GM19395 (cell line): ENCODE data around the gene GABBR2.

Experiments
- ATAC-seq: cut with Tn5 transposase; IDR thresholded peaks from one replicate; pipeline ENCODE4 v1.9.1; 2021; ENCODE audit warnings: mild to moderate bottlenecking, moderate library complexity; ENCODE audit not compliant: unreplicated experiment

The GABBR2 gene

DNA sequence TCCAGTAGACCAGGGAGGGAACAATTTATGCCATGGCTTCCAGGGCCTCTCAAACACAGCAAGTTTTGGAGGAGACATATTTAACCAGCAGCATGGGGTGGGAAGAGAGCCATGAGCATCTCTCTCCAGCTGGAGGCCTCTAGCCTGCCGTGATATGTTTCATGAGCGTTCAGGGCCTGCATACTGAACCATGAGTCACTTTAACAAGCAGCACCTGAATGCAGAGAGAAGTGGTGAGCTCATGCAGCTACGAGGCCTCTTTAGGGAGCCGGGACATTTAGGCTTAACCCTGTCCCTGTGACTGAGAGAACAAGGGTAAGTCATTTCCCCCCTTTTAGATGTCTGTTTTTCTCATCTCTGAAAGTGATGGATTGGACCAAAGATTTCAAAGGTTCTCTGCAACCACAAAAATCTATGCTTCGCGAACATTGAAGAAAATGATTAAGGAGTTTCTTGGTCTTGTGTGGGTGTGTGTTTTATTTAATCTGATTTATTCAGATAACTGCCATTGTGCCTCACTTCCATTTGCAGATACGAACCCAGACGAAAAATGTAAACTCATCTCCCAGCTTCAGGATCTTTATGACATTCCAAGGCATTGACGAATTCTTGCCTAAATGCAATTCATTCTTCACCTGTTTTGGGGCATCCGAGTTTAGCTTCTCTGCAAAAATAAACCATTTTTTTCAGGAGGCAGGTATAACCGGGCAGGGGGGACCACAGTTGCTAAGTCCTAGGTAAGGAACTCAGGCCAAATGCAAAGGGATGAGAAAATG lies 157.0 kb downstream of the GABBR2 start:
- ATAC-seq: no peak

DNA sequence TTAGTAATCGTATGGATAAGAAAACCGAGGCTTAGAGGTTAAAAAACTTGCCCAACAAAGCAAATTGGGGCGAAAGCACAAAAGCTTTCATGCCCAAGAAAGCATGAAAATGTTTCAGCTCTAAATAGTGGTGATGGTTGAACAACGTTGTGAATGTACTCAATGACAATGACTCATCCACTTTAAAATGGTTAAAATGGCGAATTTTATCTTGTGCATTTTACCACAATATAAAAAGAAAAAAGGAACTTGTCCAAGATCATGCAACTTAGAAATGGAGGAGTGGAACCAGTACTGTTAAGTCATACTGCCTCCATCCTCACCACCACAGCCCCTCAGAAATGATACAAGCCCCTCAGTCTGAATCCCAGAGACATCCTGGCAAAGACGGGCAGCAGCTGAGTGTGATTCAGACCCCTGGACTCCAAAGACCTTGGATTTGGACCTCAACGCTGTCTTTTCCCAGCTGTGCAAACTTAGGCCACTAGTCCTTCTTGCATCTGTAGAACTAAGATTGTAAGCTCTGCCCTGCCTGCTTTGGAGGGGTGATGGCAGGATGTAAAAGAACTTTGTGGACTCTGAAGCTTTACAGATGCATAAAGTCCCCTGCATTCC lies 158.4 kb downstream of the GABBR2 start:
- ATAC-seq: no peak

DNA sequence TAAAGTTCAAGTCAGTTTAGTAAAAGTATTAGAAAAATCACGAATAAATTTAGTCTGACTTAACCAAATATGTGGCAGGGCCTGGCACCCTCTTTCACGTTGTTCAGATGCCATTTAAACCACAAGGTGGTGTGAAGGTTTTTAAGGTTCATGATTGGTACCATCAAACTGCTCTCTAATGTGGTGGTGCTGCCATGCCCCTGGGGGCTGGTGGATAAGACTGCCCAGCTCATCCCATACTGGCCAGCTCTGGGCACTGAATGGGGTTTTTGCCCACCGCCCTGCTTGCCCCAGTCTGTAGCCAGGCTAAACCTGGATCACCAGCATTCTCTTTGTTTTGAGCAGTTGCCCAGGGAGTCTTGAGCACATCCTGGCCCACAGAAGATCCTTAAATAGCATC lies 159.3 kb downstream of the GABBR2 start:
- ATAC-seq: no peak

DNA sequence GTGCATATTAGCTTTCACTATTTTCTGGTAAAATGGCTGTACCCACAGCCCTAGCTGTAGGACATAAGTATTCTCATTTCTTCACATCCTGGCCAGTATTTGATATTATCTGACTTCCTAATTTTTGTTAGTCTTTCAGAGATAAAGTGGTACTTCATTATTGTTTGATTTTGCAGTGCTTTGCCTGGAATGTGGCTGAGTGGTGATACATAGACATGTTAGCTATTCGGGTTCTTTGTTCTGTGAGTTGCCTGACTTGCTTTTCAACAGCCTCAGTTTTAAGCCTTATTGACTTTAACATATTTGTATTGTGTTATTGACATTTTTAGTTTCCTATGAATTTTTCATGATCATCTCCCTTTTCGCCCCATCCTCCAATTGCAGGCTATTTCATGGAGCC lies 161.1 kb downstream of the GABBR2 start:
- no peak for ATAC-seq

DNA sequence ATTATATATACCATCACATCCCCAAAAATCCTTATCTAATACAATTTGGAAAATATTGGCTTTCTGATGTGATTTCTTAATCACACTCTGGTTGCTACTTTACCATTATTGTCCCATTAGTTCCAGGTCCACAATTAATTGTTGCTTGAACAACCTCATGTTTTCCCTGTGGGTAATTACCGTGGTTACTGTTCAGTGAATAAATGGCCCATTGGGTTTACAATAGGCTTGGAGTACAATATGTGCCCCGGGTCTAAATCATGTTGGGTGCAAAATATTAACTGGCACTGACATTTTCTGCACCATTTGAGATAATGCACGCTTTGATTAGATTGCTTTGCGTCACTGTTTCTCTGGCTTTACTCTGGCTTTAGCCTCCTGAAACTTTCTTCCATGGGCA lies 163.7 kb downstream of the GABBR2 start:
- no peak for ATAC-seq

DNA sequence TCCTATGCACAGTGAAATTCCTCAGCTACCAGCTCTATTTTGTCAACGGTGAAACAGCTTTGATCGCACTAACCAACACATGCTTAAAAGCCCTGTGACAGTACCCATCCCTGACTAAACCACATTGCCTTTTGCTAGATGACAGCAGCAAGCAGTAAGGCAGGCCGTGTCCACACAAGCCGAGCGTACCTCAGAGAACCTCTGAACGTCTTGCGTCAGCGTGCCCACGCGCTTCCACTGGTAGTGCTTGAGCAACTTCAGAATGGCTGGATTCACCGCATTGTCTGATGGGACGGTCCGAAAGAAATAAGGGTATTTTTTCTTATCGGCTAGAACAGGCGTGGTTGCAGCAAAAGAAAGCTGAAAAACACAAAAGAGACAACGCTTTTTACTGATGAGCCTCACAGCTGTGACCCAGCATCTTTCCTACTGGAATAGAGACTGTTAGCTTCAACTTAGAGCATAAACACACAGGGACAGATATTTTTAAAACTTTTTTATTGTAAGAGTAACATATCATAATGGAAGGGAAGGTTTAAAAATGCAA lies 167.0 kb downstream of the GABBR2 start:
- no peak for ATAC-seq

DNA sequence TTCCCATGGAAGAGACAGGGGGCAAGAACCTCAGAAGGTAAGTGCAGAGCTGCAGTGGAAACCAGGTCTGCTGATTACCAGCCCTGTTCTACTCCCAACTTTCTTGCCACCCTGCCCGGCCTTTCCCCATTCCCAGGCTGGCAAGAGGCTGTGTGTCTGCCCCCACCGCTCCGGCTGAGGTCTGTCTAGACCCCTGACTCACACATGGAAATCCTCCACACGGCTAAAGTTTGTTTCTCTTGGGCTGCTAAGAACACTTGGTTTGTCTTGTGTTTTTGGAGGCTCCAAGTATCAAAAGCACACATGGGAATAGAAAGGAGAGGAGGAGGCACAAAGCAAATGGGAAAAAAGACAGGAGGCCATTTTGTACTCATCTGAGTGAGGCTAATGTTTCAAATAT lies 168.3 kb downstream of the GABBR2 start:
- no peak for ATAC-seq

DNA sequence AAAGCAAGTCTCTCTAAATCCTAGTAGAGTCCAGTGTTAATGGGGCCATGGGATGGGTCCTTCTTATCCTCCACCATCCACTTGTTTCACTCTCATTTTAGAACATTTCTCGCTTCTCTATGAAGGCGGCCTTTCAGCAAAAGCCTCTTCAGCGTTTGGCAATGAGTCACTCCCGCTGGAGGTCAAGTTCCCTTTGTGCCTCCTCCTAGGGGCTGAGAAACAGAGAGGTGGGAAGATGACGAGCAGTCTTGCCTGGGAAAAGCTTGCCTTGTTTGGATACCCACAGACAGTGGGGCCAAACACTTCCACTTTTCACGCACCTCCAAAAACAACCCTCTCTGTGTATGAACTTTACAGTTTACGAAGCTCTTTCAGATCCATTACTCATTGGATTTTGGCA lies 168.8 kb downstream of the GABBR2 start:
- ATAC-seq: no peak

DNA sequence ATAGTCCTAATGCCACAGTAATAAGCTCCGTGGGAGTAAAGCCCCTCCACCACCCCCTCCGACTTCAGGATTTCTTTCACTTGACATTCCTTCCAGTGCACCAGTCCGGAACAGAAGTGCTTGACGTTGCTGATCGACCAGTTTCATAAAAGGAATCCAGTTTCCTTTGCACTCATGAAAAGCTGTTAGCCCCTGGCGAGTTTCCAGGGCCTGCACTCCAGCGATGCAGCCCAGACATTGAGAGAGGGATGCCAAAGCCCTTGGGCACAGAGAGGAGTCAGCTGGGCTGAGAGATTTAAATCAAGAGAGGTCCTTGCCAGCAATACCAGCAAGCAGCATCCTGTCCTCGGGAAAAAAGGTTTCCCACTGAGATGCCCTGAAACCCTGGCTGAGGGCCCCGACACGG lies 170.1 kb downstream of the GABBR2 start:
- ATAC-seq: no peak

DNA sequence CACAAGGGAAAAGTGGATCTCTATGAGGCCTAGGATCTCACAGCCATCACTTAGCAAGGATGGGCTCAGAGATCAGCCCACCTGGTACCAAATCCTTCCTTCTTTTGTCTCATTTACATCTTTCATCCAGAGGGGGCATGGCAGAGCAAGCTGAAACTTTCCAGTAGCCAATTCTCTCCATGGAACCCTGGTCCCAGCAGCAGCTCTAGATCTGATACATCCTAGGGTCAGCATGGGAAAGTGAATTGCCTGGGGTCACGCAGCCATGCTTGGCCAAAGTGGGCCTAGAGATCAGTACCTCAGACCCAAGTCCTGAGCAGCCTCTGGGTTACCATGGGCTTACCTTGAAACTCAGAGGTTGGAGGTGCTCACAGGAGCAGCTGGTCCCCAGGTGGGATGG lies 170.5 kb downstream of the GABBR2 start:
- ATAC-seq: no peak

DNA sequence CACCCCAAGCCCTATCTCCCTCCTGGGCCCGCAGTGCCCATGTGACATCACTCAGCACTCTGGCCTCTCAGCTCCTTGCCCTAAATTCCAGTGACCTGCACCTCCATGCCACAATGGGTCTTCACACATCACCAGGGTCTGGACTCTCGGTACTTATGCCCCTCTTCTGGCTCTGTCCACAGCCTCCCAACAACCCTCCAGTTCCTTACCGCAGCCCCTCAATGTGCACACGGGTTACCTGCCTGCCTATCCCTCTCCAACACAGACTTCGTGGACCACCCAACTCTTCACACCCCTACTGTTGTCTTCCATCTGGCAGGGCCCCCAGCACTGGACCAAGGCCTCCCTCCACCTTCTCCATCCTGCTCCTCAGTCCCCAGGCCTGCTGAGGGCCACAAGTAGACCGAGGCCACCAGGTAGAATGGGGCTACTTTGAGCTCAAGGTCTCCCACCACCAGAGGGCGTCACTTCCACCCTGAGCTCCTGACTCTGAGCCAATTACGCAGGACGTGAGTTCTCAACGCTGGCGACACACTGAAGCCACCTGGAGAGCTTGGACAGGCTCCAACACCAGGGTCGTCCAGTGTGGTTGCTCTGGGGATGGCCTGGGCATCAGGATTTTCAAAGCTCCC lies 172.1 kb downstream of the GABBR2 start:
- ATAC-seq: no peak

DNA sequence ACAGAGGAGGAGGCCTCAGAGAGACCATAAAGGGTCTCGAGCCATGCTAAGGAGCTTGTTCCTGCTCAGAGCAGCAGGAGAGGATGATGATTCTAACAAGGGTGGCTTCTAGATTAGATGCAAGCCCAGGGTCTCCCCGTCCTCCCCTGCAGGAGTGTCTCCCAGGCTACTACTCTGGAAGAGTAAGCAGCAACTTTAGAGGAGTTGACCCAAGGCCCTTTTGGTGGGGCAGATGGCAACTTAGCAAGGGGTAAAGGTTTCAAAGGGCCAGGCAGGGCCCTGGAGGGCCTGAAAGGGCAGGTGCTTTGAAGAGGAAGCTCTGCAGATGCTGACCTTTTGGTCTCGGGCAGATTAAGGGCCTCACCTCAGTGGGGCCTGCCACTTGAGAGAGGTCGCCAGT lies 174.9 kb downstream of the GABBR2 start:
- ATAC-seq: no peak

DNA sequence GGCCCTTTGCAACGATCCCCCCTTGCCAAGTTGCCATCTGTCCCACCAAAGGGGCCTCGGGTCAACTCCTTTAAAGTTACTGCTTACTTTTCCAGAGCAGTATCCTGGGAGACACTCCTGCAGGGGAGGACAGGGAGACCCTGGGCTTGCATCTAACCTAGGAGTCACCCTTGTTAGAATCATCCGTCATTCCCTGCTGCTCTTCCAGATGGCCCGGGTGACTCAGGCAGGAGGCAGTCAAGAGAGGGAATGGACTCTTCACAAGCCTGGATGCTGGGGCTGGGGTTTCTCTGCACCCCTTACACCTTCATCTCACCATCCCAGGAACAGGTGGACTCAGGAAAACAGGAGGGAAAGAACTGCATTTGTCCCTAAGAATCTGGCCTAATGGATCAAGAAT lies 175.6 kb downstream of the GABBR2 start:
- no peak for ATAC-seq

DNA sequence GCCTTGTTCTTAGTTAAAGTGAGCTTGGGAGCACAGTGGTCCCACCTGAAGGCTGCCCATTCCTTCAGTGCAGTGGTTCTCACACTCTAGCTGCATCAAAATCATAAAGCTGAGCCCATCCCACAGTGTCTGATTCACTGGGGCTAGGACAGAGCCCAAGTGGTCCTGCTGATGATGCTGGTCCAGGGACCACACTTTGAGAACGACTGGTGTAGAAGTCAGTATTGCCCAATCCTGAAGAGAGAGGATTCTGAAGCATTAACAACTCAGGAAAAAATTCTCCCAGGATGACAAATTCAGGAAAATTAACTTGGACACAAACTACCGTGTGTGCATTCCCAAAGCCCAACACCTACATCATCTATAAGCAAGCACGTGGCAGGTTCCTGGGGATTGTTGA lies 176.2 kb downstream of the GABBR2 start:
- ATAC-seq: no peak

DNA sequence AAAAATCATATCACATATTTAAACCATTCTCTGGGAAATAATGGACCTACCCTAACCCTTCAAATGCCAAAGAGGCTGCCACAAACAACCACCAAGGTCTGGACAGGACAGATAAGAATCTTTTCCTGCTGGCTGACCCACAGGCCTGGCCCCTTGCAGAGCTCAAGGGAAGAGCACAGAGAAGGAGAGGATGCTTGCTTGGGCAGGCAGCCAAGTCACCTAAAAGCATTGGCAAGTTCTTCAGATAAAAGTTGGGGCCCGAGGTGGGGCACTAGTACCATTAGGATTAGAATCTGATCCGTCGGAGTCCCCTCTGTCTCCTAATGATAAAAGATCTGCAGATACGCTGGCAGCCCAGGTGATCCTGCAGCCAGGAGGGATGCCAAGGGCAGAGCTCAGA lies 176.6 kb downstream of the GABBR2 start:
- no peak for ATAC-seq

DNA sequence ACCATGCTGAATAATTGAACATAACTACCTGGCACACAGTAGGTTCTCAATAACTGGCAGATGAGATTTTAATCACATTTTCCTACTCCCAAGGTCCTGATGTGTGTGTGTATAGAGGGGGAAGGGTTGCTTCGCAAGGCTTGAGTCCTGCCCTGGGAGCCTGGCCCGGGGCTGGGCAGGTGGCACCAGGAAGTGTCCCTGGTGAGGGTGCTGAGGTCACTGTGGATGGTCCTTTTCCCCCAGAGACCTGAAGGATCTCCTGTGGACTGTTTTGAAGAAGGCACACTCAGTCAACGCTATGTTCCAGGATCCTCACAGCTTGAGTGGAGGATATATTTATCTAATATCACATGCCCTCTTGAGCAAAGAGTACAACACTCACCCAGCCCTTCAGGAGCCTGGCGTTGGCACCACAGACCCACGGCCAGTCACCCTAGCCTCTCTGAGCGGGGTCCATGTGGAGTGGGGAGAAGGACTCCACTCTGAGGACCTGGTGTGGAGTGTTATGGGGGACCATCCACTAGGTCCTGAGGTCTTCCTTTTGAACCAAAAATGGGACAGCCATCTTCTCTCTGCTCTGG lies 177.8 kb downstream of the GABBR2 start:
- ATAC-seq: no peak

DNA sequence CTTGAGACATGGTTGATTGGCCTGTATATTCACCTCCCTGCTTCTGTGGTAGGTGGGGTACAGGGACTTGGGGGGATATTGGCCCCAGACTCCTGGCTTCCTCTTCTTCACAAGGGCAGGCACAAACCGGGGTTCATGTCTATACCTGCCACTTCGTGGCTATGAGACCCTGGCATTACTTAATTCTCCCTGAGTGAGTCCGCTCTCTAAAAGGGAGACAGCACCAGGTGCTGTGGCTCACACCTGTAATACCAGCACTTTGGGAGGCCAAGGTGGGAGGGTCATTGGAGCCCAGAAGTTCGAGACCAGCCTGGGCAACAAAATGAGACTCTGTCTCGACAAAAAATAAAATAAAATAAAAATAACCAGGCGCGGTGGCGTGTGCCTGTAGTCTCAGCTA lies 178.5 kb downstream of the GABBR2 start:
- ATAC-seq: no peak

DNA sequence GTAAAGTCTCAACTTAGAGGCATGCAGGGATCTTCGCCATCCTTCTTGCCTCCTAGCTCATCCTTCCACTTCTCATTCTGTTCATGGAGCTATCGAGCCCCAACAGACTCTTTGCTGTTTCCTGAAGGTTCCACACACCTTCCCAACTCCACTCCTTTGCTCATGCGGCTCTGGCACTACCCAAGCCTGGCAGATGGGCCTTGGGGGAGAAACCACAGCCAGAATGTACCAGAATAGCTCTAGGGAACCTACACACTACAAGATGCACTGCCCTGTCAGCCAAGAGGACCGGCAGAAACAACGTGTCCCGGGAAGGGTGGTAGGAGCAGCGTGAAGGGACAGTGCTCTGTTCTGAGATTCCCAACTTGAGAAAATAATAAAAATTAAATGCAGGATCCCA lies 178.9 kb downstream of the GABBR2 start:
- ATAC-seq: no peak

DNA sequence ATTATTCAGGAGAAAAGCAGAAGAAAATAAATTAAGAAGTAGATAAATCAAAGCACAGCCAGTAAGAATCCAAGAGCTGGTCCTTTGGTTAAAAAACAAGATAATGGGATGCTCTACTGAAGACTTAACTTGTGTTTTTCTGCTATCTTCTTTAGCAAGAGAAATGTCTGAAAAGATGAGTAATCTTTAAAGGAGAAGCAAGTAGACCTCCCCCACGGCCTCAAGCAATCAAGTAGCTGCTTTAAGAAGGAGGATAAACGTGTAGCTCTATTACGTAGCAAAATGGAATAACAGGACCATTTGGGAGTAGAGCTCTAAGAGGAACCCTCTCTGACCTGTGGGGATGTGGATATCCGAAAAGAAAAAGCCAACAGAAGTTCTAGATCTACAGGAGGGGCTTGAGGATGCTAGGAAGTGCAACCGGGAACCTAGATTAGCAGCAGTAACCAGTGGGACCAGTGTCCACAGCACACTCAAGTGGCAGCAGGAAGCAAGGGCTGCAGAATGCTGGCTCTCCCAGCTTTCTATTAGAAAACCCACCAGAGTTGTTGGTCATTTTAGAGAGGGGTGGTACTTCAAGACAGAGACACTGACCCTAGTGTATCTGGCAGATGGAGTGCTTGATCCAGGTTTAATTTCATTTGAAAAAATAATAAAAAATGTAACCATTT lies 185.4 kb downstream of the GABBR2 start:
- no peak for ATAC-seq

DNA sequence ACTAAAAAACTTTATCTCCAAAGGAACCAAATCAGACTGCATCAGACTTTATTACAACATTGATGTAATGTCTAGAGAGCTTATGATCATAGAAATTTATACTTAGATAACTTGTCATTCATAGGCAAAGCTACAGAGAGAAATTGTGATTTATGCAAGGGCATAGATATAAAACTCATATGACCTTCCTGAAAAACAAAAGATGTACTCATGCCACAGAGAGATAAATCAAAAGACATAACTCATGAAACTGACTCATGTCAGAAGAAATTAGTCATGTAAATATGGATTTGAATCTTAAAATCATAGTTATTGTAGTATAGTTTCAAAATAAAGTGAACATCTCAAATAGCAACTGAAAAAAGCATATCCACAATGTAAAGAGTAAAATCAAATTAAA lies 186.2 kb downstream of the GABBR2 start:
- ATAC-seq: no peak

DNA sequence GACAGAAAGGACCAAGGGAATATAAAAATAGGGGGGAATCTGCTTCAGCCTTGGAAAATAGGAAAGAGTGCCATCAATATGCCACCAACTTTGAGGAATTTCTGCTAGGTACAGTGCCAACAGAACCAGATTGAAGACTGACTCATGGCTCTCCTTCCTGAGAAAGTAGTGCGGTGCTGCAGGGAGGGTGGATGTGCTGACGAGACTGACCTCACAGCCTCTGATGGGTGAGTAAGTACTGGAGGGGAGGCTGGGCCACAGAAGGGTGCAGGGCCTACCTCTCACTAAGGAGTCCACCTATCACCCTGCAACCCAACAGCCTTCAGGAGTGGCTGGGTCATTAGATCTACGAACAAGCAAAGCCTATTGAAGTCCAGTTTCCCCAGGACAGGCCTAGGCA lies 187.6 kb downstream of the GABBR2 start:
- no peak for ATAC-seq
